ENCODE measurements around the gene CACNA1C.

Gene CACNA1C

GRCh38 chr12:2541631-2542204, 488.9 kb downstream of the CACNA1C start:
- DNase-seq = no peak

- DNase-seq = no peak
Measured at GRCh38 chr12:2543801-2544200, 491.0 kb downstream of the CACNA1C start.

- no peak for DNase-seq
Measured at GRCh38 chr12:2544230-2544629, 491.4 kb downstream of the CACNA1C start.

DNA sequence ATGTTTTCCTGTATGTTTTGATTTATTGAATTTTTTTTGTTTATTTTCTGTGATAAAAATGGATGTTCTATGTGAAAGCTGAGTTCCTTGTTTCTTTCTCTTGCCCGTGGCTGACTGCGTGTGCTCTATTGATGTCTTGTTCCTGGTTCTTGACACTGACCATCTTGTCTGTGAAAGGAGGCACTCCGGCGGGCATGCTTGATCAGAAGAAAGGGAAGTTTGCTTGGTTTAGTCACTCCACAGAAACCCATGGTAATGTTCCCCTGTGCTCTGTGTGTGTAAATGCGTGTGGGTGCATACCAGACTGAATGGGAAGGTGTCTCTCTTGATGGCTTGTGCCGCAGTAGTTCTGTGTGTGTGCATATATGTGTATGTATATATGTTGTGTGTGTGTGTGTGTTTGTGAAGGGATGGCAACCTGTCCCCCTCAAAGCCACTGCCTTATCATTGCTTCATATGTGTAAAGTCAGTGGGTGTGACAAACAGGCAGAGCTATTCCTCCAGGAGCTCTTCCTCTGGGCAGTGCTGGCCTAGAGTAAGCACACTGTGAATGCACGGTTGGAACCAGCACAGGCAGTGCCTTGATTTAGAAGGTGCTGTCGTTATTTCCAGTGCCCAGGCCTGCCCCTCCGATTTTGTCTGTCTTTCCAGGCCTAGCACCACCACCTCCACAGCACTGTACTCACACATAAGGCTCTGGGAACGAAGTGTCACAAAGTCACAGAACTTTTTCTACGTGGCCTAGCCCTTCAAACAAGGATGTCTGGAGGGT, 494.7 kb downstream of the CACNA1C start:
- peak; percentile 1 for DNase-seq

DNA sequence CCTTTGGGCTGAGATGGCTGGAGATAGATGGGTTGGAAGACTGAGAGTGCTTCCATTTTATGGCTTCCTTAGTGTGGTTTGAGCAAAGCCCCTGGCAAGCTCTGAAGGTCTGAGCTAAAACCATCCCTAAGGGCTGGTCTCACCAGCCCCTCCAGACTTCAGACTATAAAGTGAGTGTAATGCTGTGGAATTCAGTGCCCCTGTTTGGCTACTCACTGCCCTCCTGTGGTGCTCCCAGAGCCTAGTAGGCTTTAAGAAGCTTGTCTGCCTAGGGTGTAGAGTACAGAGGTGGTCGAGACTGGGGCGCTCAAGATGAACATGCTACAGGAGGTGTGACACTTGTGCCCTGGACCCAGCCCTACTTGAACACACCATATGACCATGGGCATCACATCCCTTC, 495.3 kb downstream of the CACNA1C start:
- DNase-seq = no peak

DNA sequence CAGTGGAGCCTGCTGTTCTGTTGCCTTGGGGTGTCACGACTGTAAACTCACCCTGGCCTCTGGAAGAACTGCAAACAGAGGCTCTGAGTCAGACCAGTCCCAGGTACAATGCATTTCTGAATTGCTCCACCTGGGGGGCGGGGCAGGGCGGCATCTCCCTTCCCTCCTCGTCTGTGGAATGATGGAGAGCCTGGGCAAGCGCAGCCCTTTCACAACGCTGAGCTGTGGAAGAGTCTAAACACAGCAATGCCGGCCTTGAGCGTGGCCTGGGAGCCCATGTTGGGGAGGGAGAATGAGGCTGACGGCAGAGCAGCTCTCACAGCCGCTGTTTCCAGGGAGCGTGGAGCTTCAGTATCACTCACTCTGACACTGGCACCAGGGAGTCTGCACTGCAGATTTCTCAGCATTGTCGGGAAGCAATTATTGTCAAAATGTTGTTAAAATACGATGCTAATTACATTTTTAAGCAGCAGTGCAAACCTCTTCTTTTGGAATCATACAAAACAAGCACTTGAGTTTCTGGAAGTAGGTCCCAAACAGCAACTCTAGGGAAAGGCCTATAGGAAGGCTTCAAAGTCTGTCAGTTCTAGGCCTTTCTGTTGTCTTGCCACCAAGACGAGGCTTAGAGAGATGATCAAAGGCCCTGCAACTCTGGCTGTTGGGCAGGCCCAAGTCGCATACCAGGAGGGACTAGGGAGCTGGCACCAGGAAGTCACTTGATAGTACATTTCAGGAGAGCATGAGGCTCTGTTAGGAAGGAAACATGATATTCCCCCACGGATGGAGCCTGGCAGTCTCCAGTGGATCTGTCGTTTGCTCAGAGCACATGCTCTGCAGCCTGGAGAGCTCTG, 498.0 kb downstream of the CACNA1C start:
- no peak for DNase-seq

DNA sequence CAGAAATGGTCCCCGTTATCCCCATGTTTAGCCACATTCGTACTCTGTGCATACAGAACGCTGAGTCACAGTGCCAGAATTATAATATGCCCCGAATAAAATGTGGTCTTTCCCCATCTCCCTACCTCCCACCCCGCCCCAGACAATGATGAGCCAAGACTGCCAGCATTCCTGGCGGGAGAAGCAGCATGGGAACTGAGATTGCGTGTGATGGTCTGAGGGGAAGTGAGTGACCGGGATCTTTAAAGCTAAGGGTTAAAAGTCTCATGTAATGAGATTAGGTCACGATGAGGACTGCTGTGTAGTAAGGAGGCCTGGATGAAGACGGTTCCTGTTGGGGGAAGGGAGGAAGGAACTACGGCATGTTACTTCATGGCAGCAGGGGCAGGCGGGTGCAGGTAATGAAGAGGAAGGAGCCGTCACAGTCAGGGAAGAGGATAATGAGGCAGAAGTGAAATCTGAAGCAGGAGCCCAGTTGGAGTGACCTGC, 498.7 kb downstream of the CACNA1C start:
- no peak for DNase-seq

DNA sequence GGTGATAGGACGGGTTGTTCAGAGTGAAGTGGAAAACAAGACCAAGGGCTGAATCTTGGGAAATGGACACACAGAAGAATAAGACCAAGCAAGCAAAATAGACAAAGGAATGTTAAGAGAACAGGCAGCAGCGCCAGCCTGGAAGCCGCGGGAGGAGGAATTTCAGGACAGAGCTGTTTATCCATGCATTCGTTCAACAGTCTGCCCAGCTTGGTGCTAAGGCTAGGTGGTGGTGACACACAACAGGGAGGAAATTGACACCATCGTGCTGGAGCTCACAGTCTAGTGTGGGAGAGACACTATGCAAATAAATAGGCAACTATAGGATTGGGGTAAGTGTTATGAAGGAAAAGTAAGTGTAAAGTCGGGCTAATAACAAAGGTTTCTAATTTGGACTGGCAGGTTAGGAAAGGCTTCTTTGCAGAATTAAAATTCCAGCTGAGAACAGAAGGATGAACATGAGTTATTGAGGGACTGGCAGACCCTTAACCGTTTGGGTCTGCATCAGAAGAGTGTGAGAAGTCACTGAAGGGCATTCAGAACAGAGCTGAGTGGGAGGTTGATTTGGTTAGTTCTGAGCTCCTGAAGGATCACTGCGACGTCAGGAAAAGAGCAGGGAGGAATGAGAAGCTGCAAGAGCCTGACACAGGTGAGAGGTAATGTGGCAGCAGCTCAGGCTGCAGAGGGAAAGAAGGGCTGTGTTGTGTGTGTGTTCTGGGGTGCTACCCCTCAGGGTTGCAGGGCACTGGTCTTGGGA, 499.4 kb downstream of the CACNA1C start:
- DNase-seq = no peak

- DNase-seq = no peak
Measured at GRCh38 chr12:2553388-2554126, 500.8 kb downstream of the CACNA1C start.

- no peak for DNase-seq
Measured at GRCh38 chr12:2555487-2556082, 502.8 kb downstream of the CACNA1C start.

DNA sequence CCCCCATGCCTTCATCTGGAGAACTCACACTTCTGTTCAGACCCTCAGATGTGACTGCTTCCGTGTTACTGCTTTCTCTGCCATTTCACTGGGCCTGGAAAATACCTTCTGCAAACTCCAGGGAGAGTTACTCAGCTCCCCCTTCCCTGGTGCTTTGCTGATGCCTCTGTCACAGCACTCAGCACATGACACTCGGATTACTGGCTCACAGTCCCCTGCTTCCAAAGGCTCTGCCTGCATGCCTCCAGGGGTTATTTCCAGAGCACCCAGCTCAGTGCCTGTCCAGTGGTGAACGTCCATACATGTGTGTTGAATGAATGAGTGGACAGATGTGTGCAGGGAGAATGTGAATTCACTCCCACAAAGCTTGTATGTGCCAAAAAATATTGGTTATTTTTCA, 504.8 kb downstream of the CACNA1C start:
- DNase-seq = no peak

- DNase-seq = no peak
Measured at GRCh38 chr12:2559931-2560330, 507.1 kb downstream of the CACNA1C start.

DNA sequence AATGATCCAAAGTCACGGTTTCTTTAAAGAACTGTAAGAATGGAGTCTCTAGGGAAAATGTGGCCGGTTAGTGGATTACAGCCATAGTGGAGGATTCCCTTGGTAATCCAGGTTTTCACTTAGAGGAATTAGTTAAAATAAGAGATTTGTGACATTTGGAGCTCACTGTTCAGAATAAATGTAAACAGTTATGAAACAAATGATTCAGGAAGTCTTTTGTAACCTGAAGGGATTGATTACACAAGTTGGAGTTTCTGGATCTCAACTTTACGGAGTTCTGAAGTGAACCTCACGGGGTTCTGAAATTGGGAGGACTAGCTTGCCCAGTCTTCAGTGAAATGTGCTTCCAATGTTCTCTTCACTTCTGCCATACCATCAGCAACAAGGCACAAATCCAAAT, 507.6 kb downstream of the CACNA1C start:
- no peak for DNase-seq

DNA sequence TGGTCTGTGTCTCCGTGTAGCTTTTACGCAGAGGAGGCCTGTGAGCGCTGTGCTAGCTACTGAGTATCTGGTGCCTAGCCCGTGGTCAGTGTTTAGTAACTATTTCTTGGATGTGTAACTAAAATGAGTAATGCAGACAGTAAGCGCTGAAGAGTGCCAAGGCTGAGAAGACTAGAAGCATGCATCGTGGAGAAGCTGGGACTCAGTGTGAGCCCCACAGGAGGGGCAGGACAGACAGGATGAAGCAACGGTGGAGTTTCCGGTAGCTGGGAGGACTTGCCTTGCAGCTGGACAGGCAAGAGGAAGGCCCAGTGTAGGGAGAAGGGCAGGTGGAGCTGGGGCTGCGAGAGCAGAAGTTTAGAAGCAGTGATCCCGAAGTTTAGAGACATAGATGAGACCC, 508.6 kb downstream of the CACNA1C start:
- no peak for DNase-seq

- no peak for DNase-seq
Measured at GRCh38 chr12:2562400-2562799, 509.6 kb downstream of the CACNA1C start.

DNA sequence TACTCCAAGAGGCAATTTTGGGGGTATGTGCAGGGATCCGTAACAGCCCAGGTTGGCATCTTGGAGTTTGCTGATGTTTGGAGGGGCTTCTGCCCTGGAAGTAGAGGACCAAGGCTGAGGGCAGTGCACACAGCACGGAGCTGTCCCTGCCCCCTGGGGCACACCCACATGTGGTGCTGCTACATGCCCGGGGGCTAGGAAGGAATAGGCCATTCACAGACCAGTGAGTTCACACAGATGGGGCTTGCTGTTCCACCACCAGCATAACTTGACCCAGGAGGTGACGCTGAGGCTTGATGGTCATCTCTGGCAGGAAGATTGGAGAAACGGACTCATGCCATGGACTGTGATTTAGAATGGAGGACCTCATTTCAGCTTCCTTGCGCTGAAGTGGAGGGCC, 510.9 kb downstream of the CACNA1C start:
- DNase-seq = no peak

- DNase-seq = no peak
Measured at GRCh38 chr12:2566161-2566560, 513.4 kb downstream of the CACNA1C start.

DNA sequence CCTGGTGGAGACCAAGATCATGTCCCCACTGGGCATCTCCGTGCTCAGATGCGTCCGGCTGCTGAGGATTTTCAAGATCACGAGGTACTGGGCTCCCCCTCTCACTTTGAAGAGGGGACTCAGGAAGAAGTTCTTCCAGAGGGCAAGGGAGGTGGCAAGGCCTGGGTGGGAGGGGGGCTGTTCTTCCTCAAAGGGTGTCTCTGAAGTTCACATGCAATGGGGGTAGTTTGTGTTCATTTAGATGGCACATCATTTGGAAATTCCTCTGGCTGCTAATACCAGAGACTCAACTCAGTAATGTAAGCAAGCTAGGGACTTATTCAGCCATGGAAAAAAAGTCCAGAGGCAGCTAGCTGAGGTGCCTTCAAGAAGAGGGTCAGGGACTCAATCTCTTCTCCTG, 514.9 kb downstream of the CACNA1C start:
- no peak for DNase-seq

DNA sequence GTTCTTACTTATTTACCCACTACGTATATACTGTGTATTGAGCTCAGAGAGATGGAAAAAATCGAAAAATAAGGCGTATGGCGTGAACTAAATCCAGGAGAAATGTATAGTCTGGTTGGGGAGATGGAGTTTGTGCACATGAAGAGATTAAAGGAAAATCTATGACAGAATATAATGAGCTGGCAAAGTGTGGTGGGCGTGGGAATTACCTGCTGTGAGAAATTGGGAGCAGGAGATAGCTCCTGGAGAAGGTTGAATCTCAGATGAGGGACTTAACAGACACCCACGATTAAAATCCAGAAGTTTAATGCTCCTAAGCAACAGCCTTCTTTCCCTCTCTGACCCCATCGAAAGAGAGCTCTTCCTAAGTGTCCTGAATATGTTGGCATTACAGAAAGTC, 517.8 kb downstream of the CACNA1C start:
- DNase-seq = no peak

DNA sequence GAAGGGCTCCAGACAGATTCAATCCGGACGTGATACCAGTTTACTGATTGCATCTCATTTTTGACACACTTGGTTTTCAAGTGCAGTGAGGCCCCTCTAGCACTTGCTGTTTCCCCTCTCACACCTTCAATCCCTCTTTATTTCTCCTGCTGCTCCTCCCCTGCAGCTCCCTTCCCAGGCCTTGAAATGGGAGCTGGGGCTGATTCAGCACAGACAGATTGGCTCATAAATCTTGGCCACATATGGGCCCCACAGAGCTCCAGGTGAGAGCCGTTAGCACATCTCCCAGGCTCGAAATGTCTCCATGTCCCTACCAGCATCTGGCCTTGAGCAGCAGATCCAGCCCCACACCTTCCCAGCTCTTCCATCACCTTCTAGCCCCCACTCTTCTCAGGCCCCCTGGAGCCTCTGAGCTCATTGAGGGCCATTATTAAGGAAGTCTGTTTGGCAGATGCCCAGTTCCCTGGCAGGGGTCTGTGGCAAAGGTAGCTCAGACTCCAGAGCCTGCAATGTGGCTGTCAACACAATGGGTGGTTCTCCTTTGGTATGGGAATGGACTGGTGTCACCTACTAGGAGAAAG, 521.7 kb downstream of the CACNA1C start:
- DNase-seq = no peak

DNA sequence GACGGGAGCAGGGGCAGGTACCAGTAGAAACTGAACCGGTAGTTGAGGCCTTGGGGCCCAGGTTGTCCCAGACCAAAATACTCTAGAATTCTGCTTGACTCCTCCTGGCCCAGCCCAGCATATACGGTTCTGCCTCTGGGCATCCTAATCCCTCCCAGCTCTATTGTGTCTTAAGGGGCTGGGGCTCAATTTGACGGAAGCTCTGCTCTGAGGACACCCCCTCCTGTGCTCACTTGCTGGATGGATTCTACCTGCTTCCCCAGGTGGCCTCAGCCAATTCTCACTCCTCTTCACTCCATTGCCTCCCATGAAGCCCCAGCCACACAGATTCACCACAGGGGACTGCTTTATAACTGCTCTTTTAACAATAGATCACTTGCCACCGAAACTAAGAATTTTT, 522.5 kb downstream of the CACNA1C start:
- no peak for DNase-seq
